HG03108 (cell line): Measurements from ENCODE around the gene KCTD11.

Source experiments
- ATAC-seq: cut with Tn5 transposase; IDR thresholded peaks from one replicate; pipeline ENCODE4 v1.9.1; 2021; ENCODE audit warnings: moderate library complexity; ENCODE audit not compliant: unreplicated experiment

KCTD11 gene

GRCh38 chr17:7351665-7352502 lies at the start of gene KCTD11:
Gene KCTD11 (plus strand): TSS chr17:7352162.
- ATAC-seq = peak; percentile 73

GRCh38 chr17:7304179-7304578 lies 47.8 kb upstream of the KCTD11 start:
- ATAC-seq = no peak

GRCh38 chr17:7306911-7307685 lies 44.9 kb upstream of the KCTD11 start, which contains the start of gene EIF5A:
Gene EIF5A (plus strand): TSS chr17:7307628. CDS start chr17:7309636, 2,008 bp downstream.
- peak; percentile 68 for ATAC-seq

GRCh38 chr17:7307686-7308624 lies 44.0 kb upstream of the KCTD11 start:
- ATAC-seq = no peak

- ATAC-seq = no peak
Measured at GRCh38 chr17:7308625-7309433, 43.1 kb upstream of the KCTD11 start.

GRCh38 chr17:7309628-7310027 lies 42.3 kb upstream of the KCTD11 start:
- no peak for ATAC-seq

- no peak for ATAC-seq
Measured at GRCh38 chr17:7311110-7311705, 40.8 kb upstream of the KCTD11 start.

- ATAC-seq = no peak
Measured at GRCh38 chr17:7312432-7313087, 39.4 kb upstream of the KCTD11 start.

GRCh38 chr17:7313088-7313889 lies 38.7 kb upstream of the KCTD11 start:
- no peak for ATAC-seq

- no peak for ATAC-seq
Measured at GRCh38 chr17:7313890-7314718, 37.9 kb upstream of the KCTD11 start.

GRCh38 chr17:7314719-7315569 lies 37.0 kb upstream of the KCTD11 start, which contains the start of gene GPS2:
Gene GPS2 (minus strand): TSS chr17:7315360. CDS start chr17:7315052, 308 bp downstream.
- peak; percentile 63 for ATAC-seq

- no peak for ATAC-seq
Measured at GRCh38 chr17:7315570-7316235, 36.3 kb upstream of the KCTD11 start.

GRCh38 chr17:7317161-7317803 lies 34.7 kb upstream of the KCTD11 start:
- no peak for ATAC-seq

- ATAC-seq = no peak
Measured at GRCh38 chr17:7318121-7318860, 33.7 kb upstream of the KCTD11 start.

GRCh38 chr17:7321466-7321865 lies 30.5 kb upstream of the KCTD11 start:
- no peak for ATAC-seq
